H1 (cell line): ENCODE results near the gene OR2T34. TPM values are rescaled to one million over a fixed set of nuclear protein-coding genes. Genes with fewer than 3 reads are reported as not detected.

Source experiments
- CTCF ChIA-PET: fragments of 300-600 bp; sonication (Branson Sonifier 250); formaldehyde crosslinking; loops from one replicate; lab custom pipeline; 2021; ENCODE audit not compliant: partially characterized antibody; lab: Charles Lee
- POLR2A ChIA-PET: fragments of 300-600 bp; sonication (Branson Sonifier 250); formaldehyde crosslinking; loops from one replicate; lab custom pipeline; 2021; ENCODE audit warnings: inconsistent platforms; ENCODE audit not compliant: partially characterized antibody; lab: Charles Lee
- DNase-seq, 2 experiments: peaks; one replicate each; pipeline versions ENCODE4 v3.0.0 to v3.0.0-alpha.2; 2010 to 2022; ENCODE audit warnings: low spot score in 2 of 2, low read depth in 1 of 2, mixed read lengths in 1 of 2
- FAIRE-seq: peaks from 2 replicates; lab custom pipeline; 2011; peaks lifted over from hg19 to GRCh38; lab: Jason Lieb, UNC
- H2AFZ ChIP-seq: 2 replicates; pipeline ENCODE4 v1.8.1; 2012; ENCODE audit warnings: low read length, inconsistent platforms
- H2AK5ac ChIP-seq: 2 replicates; pipeline ENCODE4 v1.6.1; 2013; ENCODE audit warnings: low read depth, low read length
- H2BK120ac ChIP-seq: replicated peaks from 2 replicates; pipeline ENCODE3; 2013; ENCODE audit warnings: low read depth, low read length, inconsistent platforms
- H2BK12ac ChIP-seq: 2 replicates; pipeline ENCODE4 v1.6.1; 2013; ENCODE audit warnings: low read depth, low read length
- H2BK15ac ChIP-seq: 2 replicates; pipeline ENCODE4 v1.6.1; 2013; ENCODE audit warnings: low read length
- H2BK20ac ChIP-seq: 2 replicates; pipeline ENCODE4 v1.6.1; 2013; ENCODE audit warnings: low read length
- H2BK5ac ChIP-seq: 2 replicates; pipeline ENCODE4 v1.6.1; 2013; ENCODE audit warnings: low read depth, low read length
- H3K14ac ChIP-seq: 2 replicates; pipeline ENCODE4 v1.6.1; 2013; ENCODE audit warnings: inconsistent platforms; ENCODE audit not compliant: insufficient read length
- H3K18ac ChIP-seq: 2 replicates; pipeline ENCODE4 v1.6.1; 2013; ENCODE audit warnings: low read length; ENCODE audit errors: extremely low read depth
- H3K23ac ChIP-seq: 2 replicates; pipeline ENCODE4 v1.6.1; 2013; ENCODE audit warnings: inconsistent platforms; ENCODE audit not compliant: insufficient read length
- H3K23me2 ChIP-seq: 2 replicates; pipeline ENCODE4 v1.6.1; 2013; ENCODE audit warnings: low read depth, low read length
- H3K27ac ChIP-seq: 2 replicates; pipeline ENCODE4 v1.6.1; 2011; ENCODE audit warnings: low read depth, low read length, inconsistent platforms
- H3K27me3 ChIP-seq, 4 experiments: replicated peaks in 1 of 4; 1 replicate in 1 of 4; 2 replicates in 3 of 4; pipeline versions ENCODE4 v1.6.1 to v1.8.1; 2011 to 2013; ENCODE audit warnings: low read length in 3 of 4, mild to moderate bottlenecking in 3 of 4, inconsistent platforms in 2 of 4, mixed read lengths in 2 of 4, moderate library complexity in 1 of 4; ENCODE audit not compliant: control insufficient read depth in 3 of 4, insufficient read depth in 3 of 4; ENCODE audit errors: extremely low read depth in 1 of 4
- H3K36me3 ChIP-seq, 4 experiments: 2 replicates each; pipeline versions ENCODE4 v1.6.1 to v1.8.1; 2011 to 2013; ENCODE audit warnings: mild to moderate bottlenecking in 4 of 4, low read length in 3 of 4, moderate library complexity in 2 of 4, control low read depth in 1 of 4, inconsistent platforms in 1 of 4; ENCODE audit not compliant: insufficient read depth in 4 of 4, control insufficient read depth in 2 of 4
- H3K4ac ChIP-seq: replicated peaks from 2 replicates; pipeline ENCODE3; 2013; ENCODE audit warnings: low read length, low read depth, mixed read lengths, inconsistent platforms; ENCODE audit not compliant: insufficient read length
- H3K4me1 ChIP-seq, 4 experiments: replicated peaks in 1 of 4; 1 replicate in 1 of 4; 2 replicates in 3 of 4; pipeline versions ENCODE4 v1.6.1 to v1.8.1; 2011 to 2013; ENCODE audit warnings: low read length in 3 of 4, inconsistent platforms in 2 of 4, mixed read lengths in 1 of 4; ENCODE audit not compliant: insufficient read depth in 4 of 4, control insufficient read depth in 3 of 4
- H3K4me2 ChIP-seq, 2 experiments: 2 replicates each; pipeline versions ENCODE4 v1.6.1 to v1.8.1; 2011 to 2013; ENCODE audit warnings: low read depth in 2 of 2, low read length in 2 of 2, control low read depth in 1 of 2, inconsistent platforms in 1 of 2, mild to moderate bottlenecking in 1 of 2; ENCODE audit not compliant: insufficient read depth in 1 of 2
- H3K4me3 ChIP-seq, 4 experiments: fragments of 200-600, 300-600 bp in 1 of 4; sonication (generic), shearing (Covaris generic), sonication (Bioruptor Twin) in 1 of 4; 2 replicates each; pipeline versions ENCODE4 v1.5.1 to v1.8.1; 2011 to 2016; ENCODE audit warnings: low read length in 4 of 4, low read depth in 3 of 4, control low read depth in 2 of 4, inconsistent platforms in 2 of 4, mild to moderate bottlenecking in 2 of 4, mixed read lengths in 1 of 4, moderate library complexity in 1 of 4; ENCODE audit not compliant: insufficient read depth in 2 of 4; ENCODE audit errors: extremely low read depth in 1 of 4
- H3K56ac ChIP-seq: replicated peaks from 2 replicates; pipeline ENCODE3; 2013; ENCODE audit warnings: low read depth, mild to moderate bottlenecking, mixed read lengths, low read length, inconsistent platforms; ENCODE audit not compliant: insufficient read length
- H3K79me1 ChIP-seq: 2 replicates; pipeline ENCODE4 v1.6.1; 2013; ENCODE audit warnings: low read depth, low read length, control low read depth
- H3K79me2 ChIP-seq, 2 experiments: 2 replicates each; pipeline versions ENCODE4 v1.6.1 to v1.8.1; 2012 to 2013; ENCODE audit warnings: low read length in 2 of 2, mild to moderate bottlenecking in 2 of 2, inconsistent platforms in 1 of 2; ENCODE audit not compliant: insufficient read depth in 2 of 2, control insufficient read depth in 1 of 2
- H3K9ac ChIP-seq, 4 experiments: replicated peaks in 1 of 4; 1 replicate in 1 of 4; 2 replicates in 3 of 4; pipeline versions ENCODE4 v1.6.1 to v1.8.1; 2011 to 2013; ENCODE audit warnings: low read depth in 3 of 4, low read length in 3 of 4, control low read depth in 2 of 4, mild to moderate bottlenecking in 2 of 4, moderate library complexity in 2 of 4, inconsistent platforms in 1 of 4; ENCODE audit errors: extremely low read depth in 1 of 4
- H3K9me3 ChIP-seq, 2 experiments: 2 replicates each; pipeline versions ENCODE4 v1.6.1 to v1.8.1; 2012 to 2013; ENCODE audit warnings: mild to moderate bottlenecking in 2 of 2, moderate library complexity in 2 of 2, control low read depth in 1 of 2, inconsistent platforms in 1 of 2, low read depth in 1 of 2, low read length in 1 of 2, mixed read lengths in 1 of 2; ENCODE audit not compliant: insufficient read depth in 2 of 2
- H4K20me1 ChIP-seq, 2 experiments: replicated peaks in 1 of 2; 2 replicates each; pipeline versions ENCODE3 to v1.8.1; 2011 to 2013; ENCODE audit warnings: inconsistent platforms in 2 of 2, low read length in 2 of 2, mild to moderate bottlenecking in 1 of 2; ENCODE audit not compliant: insufficient read depth in 2 of 2, control insufficient read depth in 1 of 2
- H4K5ac ChIP-seq: 2 replicates; pipeline ENCODE4 v1.6.1; 2013; ENCODE audit warnings: low read length, low read depth, mixed read lengths, inconsistent platforms; ENCODE audit not compliant: insufficient read length
- H4K8ac ChIP-seq: 2 replicates; pipeline ENCODE4 v1.8.0; 2013; ENCODE audit warnings: mild to moderate bottlenecking, moderate library complexity, low read length, inconsistent platforms; ENCODE audit not compliant: insufficient read depth; ENCODE audit errors: extremely low read depth
- H4K91ac ChIP-seq: replicated peaks from 2 replicates; pipeline ENCODE3; 2013; ENCODE audit warnings: low read length, mixed read lengths, inconsistent platforms; ENCODE audit not compliant: insufficient read length
- KDM5A ChIP-seq: fragments of 200-600 bp; IDR thresholded peaks from 2 replicates; pipeline ENCODE4 v1.7.1; 2012; ENCODE audit warnings: mild to moderate bottlenecking, low read length, inconsistent platforms, mixed read lengths
- RAD21 ChIP-seq, 2 experiments: IDR thresholded peaks in 1 of 2; conservative IDR thresholded peaks in 1 of 2; 2 replicates each; pipeline ENCODE4 v1.6.1; 2011; ENCODE audit warnings: low read depth in 2 of 2, low read length in 2 of 2, improper control_type of control experiment in 1 of 2, inconsistent platforms in 1 of 2, mild to moderate bottlenecking in 1 of 2, moderate library complexity in 1 of 2
- TCF12 ChIP-seq: IDR thresholded peaks from 2 replicates; pipeline ENCODE4 v1.6.1; 2011; ENCODE audit warnings: low read depth, mild to moderate bottlenecking, low read length
- TEAD4 ChIP-seq: IDR thresholded peaks from 2 replicates; pipeline ENCODE4 v1.6.1; 2012; ENCODE audit warnings: low read depth, low read length, inconsistent platforms, mixed read lengths
- WGBS, 2 experiments: shearing (Covaris generic) in 1 of 2; methylation state at CpG; one replicate each; pipeline versions ENCODE4 v1.1.6 to v1.1.7; 2013 to 2015; ENCODE audit warnings: low lambda C conversion rate in 2 of 2, mixed read lengths in 2 of 2, inconsistent platforms in 1 of 2, low coverage in 1 of 2, missing lambda C conversion rate in 1 of 2; ENCODE audit not compliant: insufficient replicate concordance in 2 of 2, insufficient coverage in 1 of 2, insufficient read length in 1 of 2; ENCODE audit errors: extremely low coverage in 1 of 2, missing lambda C conversion rate in 1 of 2; 5-methylcytosine and 5-hydroxymethylcytosine counted together
- polyA plus RNA-seq, 7 experiments: library from polyadenylated mRNA; depleted of rRNA in 3 of 7; stranded (reverse) in 5 of 7; unstranded in 2 of 7; fragments of >200 nt in 5 of 7; fragments of 200-250 nt in 2 of 7; gene quantifications; 1 replicate in 5 of 7; 2 replicates in 1 of 7; 4 replicates in 1 of 7; pipeline versions ENCODE4 v1.2.1 to v1.2.3, GENCODE V29; 2011 to 2013; ENCODE audit warnings: missing spikeins in 2 of 7, mixed read lengths in 2 of 7
- total RNA-seq: library from RNA; stranded (reverse); fragmentation: NEBNext Ultra II Directional; extraction: Animal tissue kit (Norgen Biotek cat#: 25700); gene quantifications from 2 replicates; pipeline ENCODE4 v1.2.1, GENCODE V29; 2021

OR2T34 gene
- total and polyA plus RNA-seq, 2 of the 8 experiments (the other 6 are each of a cell fraction or from before 2014, with no cell fraction given), result not detected

DNA sequence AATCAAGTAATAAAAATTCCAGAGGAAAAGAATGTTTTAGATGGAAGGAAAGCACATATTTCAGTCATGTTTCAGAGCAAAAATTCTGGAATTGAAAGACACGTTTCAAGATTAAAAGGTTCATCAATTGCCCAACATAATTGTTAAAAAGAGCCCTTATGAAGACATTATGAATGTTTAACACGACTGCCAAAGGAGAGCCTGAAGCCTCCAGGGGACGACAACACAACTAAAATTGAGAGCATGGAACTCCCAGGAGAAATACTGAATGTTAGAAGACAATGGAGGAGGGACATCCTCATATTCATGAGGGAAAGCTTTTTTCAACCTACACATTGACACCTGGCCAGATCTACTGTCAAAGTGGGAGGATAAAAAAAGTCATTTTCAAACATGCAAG, 44.3 kb upstream of the OR2T34 start:
- H3K9ac ChIP-seq, result no peak overlapping the region
- no peaks in the 10 kb centered on the region for H3K4me1 ChIP-seq
- no peak overlapping the region for H2BK20ac ChIP-seq
- H2BK15ac ChIP-seq, result no peak overlapping the region
- no peaks in the 10 kb centered on the region for H3K79me2 ChIP-seq
- H3K23me2 ChIP-seq, result no peaks in the 10 kb centered on the region
- no peaks in the 10 kb centered on the region for H3K36me3 ChIP-seq
- CTCF ChIA-PET, result no interaction called here
- H3K56ac ChIP-seq, result no peak overlapping the region
- no peak overlapping the region for H3K27ac ChIP-seq
- H3K14ac ChIP-seq, result no peak overlapping the region
- no peak overlapping the region for H2AK5ac ChIP-seq
- no peak for TF ChIP-seq TCF12
- no peak for TF ChIP-seq KDM5A
- TF ChIP-seq RAD21 (IDR thresholded peaks at IDR 0.05 in 1 of 2, conservative IDR thresholded peaks at IDR 0.05 in 1 of 2; ENCODE audit: low read depth in 2 of 2, low read length in 2 of 2), result peak in 1 of 2 experiments; percentile 23; a peak in 1 of 4 replicates
- no peak for TF ChIP-seq TEAD4
- no peak overlapping the region for H3K4ac ChIP-seq
- H2AFZ ChIP-seq, result no peak overlapping the region
- POLR2A ChIA-PET, result no interaction called here
- H3K9me3 ChIP-seq, result peaks cover 45 to 66% of the 10 kb centered on the region in 2 experiments
- H2BK12ac ChIP-seq, result no peak overlapping the region
- no peak overlapping the region for H3K23ac ChIP-seq
- no peaks in the 10 kb centered on the region for H3K79me1 ChIP-seq
- no peak overlapping the region for H4K91ac ChIP-seq
- no peak overlapping the region for H3K4me2 ChIP-seq
- H2BK5ac ChIP-seq, result no peak overlapping the region
- H4K8ac ChIP-seq, result no peak overlapping the region
- 16% methylated on average over 3 of the region's 3 CpGs; no CpG with 5 or more reads in 1 of the 2 experiments for WGBS, 2 experiments
- H2BK120ac ChIP-seq, result no peak overlapping the region
- no peaks in the 10 kb centered on the region for H3K27me3 ChIP-seq
- FAIRE-seq (no peak), DNase-seq (no peak)
- H3K18ac ChIP-seq, result no peak overlapping the region
- H3K4me3 ChIP-seq, result no peak overlapping the region
- no peak overlapping the region for H4K5ac ChIP-seq
- no peaks in the 10 kb centered on the region for H4K20me1 ChIP-seq
